NCI-H1694 (cell line): ENCODE measurements around the gene BHLHA9.
A peak's percentile ranks its signal among the peaks of the same experiment; 100 is the strongest.
"Not testable (repeated sequence)": the region's sequence is repeated elsewhere in the genome, so short reads cannot be mapped to it uniquely, and the experiment has no call there.

Experiments
- DNase-seq: peaks from one replicate; lab custom pipeline; 2025; lab: John Stamatoyannopoulos, UW

The BHLHA9 gene

DNA sequence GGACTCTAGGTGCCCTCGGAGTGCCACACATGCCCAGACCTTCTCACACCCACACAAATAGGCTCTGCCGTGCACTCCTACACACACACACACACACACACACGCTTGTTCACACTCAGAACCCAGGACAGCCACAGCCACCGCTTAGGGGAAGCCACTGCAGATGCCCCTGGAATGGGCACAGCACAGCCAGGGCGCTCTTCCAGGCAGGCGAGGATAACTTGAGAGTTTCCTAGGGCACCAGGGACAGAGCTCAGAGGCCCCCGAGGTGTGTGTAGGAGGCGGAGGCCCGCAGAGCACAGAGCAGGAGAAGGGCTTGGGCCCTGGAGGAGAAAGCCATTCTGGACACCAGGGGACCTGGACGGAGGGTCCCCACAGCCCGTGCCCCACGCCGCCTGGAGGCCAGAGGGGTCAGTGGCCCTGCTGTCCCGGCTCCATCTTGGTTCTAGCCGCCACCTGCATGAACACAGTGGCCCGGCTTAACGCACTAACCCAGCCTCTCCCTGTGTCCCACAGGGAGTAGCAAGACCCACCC, 30.2 kb downstream of the BHLHA9 start:
- no peak for DNase-seq

DNA sequence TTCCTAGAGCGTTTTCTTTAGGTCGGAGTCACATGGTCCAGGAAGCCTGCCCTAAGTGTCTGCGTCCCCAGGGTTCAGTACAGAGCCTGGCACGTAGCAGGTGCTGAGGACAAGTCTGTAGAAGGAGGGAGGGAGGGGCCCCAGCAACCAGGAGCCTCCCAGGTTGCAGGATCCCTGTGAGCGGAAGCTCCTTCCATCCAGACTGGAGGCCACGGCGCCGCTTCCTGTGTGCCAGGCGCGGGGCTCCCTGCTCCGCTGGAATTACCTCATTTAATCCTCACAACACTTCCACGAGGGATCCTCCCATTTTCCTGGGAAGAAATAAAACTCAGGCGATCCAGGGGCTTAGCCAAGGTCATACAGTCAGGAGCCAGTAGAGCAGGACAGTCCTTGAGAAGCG, 31.3 kb downstream of the BHLHA9 start:
- DNase-seq = no peak

DNA sequence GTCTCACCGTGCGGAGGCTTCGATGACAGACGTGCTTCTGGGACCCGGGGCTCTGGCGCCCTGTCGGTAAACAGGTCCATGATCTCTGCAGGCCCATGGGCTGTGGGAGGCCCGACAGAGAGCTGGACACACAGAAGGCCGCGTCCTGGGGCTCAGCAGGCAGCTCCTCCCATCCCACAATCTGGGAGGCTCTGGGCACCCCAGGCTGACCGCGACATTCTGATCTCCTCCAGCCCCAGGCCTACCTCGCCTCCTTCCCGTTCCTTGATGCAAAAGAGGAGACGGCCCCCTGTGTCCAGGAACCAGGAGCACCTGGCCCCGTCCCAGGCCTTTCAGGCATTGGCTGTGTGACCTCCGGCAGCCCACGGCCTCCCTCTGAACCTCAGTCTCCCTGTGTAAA, 32.5 kb downstream of the BHLHA9 start:
- no peak for DNase-seq

DNA sequence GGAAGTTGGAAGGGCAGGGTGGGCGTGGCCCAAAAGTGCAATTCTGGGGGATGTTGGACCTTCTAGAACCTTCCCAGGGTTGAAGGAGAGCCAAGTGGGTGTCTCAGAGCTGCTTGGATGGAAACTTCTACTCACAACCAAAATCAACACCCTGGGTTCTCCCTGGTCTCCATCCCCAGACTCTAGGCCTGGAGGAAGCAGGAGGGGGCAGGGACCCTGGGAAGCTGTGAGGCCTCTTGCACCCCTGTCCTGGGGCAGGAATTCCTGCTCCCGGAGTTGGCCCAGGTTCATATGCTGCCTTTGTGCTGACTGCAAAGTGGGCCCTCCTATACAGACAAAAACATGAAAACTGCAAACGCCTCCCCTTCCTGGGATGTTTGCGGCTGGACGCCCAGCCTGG, 34.3 kb downstream of the BHLHA9 start:
- no peak for DNase-seq

DNA sequence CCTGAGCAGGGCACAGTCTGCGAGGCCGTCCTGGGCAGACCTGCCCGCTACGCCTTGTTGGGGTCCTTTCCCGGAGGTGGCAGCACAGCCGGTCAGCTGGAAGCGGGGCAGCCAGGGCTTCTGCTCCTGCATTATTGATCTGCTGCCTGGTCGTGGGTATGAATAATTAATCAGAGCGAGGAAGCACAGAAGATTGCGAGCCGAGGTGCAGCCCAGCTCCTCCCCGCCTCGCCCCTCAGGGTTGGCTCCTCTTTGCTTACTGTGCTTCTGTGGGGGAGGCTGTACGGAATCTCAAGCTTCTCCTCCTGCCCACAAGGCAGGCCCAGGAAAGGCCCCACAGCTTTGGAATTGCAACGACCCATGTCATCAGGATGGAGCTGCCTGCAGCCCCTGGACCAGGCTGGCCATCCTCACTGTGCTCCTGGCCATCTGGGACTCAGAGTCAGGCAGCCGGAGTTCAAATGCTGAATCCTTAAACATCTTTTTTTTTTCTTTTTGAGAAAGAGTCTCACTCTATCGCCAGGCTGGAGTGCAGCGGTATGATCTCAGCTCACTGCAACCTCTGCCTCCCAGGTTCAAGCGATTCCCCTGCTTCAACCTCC, 34.8 kb downstream of the BHLHA9 start:
- no peak for DNase-seq

DNA sequence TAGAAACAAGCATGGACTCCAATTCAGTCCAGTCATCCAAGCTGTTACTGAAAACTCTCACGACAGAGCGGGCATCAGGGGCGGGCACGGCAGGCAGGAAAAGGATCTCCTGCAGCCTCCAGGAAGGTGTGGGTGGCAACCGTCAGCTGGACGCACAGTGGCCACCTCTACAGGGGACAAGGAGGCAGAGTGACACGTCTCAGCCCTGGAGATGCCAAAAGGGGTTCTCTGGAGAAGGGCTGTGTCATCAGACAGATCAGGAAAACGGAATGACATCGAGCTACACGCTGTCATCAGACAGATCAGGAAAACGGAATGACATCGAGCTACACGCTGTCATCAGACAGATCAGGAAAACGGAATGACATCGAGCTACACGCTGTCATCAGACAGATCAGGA, 37.6 kb downstream of the BHLHA9 start:
- not testable (repeated sequence) for DNase-seq

DNA sequence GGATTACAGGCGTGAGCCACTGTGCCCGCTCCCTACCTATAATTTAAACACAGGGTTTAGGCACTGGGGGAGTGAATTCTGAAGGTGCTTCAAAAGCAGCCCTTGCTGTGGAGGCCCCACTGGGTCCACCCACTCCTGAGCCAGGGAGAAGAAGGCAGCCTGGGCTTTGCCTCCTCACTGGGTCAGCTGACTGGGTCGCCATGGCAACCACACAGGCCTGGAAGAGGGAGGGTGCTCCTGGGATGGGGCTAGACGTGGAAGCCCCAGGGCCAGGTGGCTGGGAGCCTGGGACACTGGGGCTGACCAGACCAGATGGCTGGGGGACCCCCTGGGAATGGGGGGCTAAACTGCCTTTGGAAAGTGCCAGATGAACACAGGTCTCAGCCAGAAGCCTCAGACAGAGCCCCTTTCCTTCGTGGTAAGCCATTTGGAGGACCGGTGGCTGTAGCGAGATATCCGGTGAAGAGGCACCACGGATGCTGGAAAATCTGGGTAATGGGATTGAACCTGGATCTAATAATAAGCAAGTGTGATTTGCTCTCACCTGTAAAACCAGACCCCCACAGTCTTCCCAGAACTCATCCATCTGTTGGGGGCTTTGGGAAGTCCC, 42.1 kb downstream of the BHLHA9 start:
- peak; percentile 10 for DNase-seq

DNA sequence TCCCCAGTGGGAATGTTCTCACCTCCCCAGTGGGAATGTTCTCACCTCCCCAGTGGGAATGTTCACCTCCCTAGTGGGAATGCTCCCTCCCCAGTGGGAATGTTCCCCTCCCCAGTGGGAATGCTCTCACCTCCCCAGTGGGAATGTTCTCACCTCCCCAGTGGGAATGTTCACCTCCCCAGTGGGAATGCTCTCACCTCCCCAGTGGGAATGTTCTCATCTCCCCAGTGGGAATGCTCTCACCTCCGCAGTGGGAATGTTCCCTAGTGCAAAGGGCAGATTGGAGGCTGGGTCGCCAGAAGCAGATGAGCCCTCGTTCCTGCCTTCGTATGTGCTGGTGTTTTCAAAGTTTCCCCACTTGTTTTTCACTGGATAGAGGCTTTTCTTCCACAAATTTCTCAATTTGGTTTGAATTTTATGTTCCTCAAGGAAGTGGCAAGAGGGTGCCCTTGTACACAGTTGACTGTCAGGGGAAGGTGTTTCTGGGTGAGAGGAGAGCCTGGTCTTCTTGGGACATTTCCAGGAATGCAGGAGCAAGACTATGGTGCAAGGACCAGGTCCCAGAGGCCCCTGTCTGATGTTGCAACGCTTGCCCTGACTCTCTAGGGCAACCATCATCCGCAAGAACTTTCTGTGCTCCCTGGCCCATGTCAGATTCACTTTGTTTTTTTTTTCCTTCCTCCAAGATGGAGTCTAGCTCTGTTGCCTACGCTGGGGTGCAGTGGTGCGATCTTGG, 43.2 kb downstream of the BHLHA9 start:
- no peak for DNase-seq

DNA sequence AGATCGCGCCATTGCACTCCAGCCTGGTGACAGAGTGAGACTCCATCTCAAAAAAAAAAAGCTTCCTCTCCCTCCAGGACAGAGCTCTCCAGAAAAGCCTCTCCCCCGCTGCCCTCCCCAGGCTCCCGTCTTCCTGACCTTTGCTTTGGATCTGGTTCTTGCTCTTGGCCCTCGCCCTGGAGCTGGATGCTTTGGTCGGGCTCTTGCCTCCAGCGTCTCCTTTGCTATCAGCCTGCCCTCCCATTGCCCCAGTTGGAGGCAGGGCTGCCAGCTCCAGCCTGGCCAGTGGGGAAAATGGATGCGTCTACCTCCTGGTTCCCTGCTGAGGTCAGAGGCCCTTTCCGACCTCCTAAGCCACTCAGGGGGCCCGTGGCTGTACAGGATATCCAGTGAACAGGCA, 45.2 kb downstream of the BHLHA9 start:
- DNase-seq = no peak

DNA sequence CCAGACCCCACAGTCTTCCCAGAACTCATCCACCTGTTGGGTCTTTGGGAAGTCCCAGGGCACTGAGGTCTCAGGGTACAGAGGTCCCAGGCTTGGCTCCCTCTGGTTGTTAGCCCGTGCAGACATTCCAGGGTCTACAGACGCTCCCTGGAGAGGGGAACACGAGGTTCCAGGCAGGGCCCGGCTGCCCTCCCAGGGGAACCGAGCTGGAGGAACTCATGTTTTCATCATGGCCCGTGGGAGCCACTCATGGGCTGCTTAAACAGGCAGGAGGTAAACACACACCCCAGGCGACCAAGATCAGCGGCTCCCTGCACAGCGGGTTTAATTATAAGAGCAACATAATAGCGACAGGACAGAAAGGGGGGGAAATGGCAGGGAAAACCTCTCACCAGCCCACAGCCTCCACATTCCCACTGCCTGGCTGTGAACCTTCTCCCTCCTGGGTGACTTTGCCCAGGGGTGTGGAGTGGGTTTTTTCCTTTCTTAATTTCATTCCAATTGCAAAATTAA, 45.7 kb downstream of the BHLHA9 start:
- DNase-seq = no peak
